T1000 (cell line): ENCODE data around the gene ZNF697.
"Not testable (repeated sequence)": the region's sequence is repeated elsewhere in the genome, so short reads cannot be mapped to it uniquely, and the experiment has no call there.

ENCODE experiments used
- DNase-seq: peaks from one replicate; lab custom pipeline; 2025; ENCODE audit warnings: mixed read lengths; lab: John Stamatoyannopoulos, UW

Gene ZNF697

DNA sequence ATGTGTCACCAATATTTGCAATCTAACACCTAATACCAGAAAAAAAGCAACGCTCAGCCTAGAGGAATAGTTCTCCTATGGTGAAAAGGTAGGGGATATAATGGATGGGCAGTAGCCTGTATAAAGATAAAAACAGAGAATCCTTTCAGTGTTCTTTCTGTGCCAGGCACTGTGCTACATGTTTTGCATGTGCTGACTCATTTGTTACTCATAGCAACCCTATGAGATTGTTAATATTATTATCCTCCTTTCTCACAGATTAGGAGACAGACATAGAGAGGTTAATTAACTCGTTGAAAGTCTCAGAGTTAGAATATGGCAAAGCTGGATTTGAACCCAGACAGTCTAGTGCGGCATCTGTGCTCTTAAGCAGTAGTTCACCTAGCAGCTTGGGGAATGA, 45.3 kb downstream of the ZNF697 start:
- not testable (repeated sequence) for DNase-seq

DNA sequence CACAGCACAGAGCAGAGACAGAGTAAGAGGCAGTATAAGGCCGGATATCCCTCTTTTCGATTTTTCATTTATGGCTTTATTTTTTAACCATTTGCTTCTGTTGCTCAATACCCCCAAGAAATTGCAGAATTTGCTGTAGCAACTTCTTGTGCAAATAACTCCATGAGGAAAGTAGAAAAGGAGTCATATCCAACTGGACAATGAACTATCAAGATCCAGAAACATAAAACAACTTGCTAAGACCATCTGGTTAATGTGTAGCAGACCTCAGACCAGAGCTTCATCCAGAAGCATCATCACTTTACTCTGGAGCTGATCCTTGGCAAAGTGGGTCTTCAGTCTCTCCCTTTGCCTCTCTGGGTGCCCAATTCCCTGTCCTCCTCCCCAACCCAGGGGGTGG, 45.9 kb downstream of the ZNF697 start:
- no peak for DNase-seq

DNA sequence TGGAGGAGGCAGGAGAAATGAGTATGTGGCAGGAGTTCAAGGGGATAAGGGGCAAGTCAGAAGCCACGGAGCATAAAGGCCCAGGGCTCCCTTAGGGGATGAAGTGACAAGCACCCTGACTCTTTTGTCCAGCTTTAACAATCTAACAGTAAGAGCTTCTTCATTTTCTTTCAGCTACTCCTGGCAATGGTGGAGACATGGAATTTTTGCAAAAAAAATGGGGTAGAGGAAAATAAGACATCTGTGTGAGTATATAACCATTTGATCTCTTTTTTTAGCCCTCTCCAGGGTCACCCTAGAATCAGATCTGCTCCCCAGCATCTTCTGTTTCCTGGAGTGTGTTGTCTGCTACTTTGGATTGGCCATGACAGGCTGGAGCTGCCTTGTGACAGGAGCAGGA, 47.1 kb downstream of the ZNF697 start:
- DNase-seq: no peak

DNA sequence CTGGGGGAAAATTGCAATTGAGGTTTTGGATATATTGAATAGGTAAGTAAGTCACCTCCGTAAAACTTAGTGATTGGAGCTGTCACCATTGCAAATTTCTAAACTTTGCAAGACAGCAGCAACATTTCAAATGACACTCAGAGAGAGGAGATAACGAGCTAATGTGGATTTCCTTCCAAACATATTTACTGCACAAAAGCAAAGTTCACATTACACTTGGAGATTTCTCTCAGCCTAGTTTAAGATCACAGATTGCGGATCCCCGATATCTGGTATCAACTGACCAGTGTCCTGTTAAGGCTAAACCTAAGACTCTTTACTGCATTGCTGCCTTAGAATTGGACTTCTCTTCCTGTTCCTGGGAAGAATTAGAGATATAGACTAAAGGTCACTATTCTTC, 47.5 kb downstream of the ZNF697 start:
- DNase-seq: no peak

DNA sequence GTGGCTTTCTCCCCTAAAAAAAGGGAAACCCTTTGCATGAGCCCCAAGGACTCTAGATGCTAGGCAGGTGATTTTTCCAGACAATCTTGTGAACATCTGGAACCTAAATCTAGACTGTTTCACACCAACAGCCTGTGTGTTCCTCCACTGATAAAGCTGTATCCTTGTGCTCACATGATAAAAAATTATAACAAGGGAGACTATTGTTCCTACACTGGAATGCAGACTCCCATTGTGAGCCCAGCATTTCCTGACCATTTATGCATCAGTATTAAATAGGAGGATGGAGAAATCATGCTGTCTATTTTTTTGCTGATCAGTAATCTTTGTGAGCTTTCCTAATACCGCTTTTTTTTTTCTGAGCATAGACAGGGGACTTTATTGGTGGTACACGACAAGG, 52.5 kb downstream of the ZNF697 start:
- no peak for DNase-seq

DNA sequence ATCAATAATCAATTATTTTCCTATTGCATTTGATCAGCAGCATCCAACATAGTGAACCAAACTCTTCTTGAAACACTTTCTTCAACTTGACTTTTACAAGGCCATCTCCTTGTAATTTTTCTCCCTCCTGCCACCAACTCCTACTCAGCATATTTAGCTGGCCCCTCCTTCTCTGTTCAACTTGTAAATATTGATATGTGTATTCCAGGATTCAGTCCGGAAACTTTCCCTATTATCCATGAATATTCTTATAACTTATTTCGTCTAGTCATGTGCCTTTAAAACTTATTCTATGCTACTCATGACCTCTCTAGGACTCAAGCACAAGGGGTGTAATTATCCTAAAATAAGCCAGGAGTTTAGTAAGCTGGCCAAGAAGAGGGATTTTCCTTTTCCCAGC, 52.9 kb downstream of the ZNF697 start:
- DNase-seq: no peak

DNA sequence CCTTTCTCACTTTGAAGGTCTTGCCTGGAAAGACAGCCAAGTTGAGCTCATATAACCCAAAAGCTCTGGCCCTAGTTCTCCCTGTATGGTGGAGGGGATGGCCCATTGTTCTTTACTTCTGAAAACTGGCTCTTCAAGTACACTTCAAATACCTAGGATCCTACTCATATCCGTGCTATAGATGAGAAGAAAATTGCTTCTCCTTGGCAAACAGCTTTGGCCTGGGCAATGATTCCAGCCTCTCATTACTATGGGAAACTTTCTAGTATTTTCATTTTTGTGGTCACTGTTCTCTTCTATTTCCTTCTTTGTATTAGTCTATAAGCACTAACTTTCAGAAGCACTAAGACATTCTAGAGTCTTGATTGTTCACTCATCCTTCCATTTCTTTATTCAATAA, 53.7 kb downstream of the ZNF697 start:
- no peak for DNase-seq

DNA sequence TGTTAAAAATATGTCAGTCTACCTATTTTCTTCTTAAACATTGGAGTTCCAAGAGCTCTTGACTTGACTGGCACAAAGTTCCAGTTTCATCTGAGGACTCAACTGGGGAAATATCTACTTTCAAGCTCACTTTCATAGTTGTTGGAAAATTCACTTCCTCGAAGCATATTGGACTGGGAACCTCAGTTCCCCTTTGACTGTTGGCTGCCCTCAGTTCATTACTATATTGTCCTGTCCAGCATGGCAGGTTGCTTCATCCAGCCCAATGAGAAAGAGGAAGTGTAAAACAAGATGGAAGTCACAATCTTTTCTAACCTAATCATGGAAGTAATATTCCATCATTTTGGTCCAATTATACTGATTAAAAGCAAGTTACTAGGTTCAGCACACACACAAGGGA, 54.3 kb downstream of the ZNF697 start:
- no peak for DNase-seq

DNA sequence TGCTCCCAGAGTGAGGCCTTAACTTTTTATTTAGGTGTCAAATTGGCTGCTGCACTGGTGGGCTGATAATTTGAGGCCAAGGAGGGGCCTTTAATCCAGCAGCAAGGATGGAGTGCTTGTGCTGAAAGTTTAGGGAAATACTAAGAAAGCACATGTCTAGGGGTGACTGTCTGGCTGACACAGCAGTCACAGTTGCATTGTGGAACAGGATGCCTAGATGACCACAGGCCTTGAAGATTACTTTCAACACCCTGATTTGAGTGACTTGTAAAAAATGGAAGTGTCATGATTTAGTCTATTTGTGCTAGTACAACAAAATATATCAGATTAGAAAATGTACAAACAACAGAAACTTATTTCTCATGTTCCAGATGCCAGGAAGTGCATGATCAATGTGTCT, 57.7 kb downstream of the ZNF697 start:
- no peak for DNase-seq

DNA sequence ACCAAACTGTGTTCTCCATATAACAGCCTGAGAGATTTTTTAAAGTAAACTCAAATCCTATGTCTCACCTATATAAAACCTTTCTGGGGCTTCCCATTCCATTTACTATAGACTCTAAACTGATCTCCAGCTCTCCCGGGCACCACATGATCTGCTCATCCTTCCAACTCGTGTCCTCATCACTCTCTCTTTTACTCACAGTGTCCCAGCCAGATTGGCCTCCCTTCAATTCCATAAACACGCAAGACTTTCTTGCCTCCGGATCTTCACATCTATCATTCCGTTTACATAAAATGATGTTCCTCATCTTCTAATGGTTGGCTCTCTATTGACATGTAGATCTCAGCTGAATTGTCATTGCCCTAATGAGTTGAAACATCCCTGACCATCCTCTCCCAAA, 59.4 kb downstream of the ZNF697 start:
- DNase-seq: no peak

DNA sequence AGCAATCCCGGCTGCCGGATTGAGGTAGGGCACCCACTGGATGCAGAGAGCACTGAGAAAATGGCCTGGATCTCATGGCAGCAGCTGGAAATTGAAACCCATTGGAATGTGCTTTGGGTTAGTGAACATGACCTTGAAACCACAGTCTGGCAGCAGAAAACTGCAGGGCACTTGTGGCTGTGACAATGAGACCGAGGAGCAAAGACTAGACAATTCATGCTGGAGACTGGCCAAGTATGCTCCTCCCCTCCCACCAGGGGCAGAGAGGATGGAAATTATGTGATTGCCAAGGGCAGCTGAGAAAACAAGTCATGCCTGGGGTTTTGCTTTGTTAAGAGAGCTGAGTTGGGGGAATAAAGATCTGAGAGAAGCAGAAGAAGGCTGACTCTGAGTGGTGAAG, 60.7 kb downstream of the ZNF697 start:
- peak; percentile 14 for DNase-seq

DNA sequence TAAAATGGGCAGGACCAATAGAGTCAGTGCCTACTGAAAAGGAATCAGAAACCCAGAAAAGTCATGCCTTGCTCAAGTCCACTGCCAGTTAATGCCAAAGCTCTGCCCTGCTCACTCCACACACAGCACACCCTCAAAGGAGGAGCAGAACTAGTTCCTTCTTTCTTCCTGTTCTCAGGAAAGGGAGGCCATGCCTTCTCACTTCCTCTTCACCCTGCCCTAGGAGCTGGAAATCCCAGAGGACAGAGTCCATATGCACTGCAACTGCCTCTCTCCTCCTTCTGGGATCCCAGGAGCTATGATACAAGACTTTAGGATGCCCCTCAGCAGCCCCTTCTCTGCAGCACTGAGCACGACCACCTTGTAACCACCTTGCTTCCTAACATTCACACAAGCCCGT, 62.3 kb downstream of the ZNF697 start:
- DNase-seq: not testable (repeated sequence)

DNA sequence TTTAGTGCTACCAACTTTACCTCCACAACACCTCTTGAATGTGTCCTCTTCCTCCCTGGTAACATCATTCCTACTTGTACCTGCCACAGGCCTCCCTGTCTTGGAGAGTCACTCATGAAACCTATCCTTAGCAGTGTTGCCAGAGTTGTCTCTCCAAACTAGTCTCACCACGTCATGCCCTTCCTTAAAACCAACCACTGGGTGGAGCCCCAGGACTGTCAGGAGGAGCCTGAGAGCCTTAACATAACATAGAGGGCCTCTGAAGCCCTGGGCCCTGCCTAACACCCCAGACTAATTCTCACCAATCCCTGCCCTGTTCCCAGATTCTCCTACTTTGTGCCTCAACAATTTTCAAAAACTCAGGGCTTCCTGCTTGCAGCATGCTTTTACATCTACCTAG, 65.3 kb downstream of the ZNF697 start:
- no peak for DNase-seq

DNA sequence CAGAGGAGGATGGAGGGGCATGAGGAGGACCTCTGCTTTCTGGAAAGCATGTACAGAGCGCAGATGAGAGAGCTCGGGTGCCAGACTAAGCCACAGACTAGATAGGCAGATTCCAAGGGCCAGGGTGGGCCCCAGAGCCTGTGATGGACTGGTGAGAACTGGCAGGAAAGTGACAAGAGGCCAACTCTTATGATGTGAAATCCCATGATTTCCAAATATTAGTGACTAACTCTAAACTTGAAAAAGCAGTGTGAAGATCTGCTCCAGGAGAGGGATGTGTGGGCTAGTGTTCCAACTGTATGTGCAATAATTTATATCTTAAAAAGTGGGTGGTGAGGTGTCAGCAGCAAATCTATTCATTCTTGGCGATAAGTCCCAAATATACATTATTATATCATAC, 67.0 kb downstream of the ZNF697 start:
- not testable (repeated sequence) for DNase-seq

DNA sequence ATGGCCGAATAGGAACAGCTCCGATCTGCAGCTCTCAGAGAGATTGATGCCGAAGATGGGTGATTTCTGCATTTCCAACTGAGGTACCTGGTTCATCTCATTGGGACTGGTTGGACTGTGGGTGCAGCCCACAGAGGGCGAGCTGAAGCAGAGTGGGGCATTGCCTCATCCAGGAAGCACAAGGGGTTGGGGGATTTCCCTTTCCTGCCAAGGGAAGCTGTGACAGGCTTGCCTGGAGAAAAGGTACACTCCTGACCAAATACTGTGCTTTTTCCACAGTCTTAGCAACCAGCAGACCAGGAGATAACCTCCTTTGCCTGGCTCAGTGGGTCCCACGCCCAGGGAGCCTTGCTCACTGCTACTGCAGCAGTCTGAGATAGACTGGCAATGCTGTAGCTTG, 74.2 kb downstream of the ZNF697 start:
- DNase-seq: no peak

DNA sequence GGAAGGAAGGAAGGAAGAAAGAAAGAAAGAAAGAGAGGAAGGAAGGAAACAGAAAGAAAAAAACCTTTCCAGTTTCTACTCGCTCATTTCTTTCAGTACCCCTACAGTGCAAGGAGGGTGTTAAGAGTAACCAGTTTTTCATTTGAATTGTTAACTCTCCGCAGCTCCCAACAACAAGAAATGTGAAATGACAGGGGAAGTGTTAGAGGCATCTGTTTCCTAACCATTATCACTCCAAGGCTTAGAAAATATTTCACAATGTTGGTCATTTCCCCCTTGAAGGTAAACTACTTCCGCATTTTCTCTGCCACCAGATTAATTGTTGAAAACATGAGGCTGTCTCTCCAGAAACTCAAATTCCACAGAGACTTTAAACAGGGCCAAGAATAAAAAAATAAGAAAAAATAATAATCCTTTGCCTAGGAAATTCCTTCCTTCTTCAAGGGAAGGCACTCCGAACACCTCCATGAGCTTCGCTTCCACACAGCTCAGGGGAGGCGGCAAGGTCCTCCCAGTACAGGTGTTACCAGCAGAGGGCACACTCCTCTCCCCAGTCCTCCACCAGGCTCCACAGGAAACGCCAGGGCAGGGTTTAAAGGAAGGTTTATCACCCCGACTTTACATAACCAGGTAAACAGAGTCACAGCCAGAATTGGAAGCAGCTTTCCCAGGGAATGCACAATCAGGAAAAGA, 78.0 kb downstream of the ZNF697 start:
- DNase-seq: not testable (repeated sequence)
